IMR-90 (cell line): ENCODE results near the gene TMEM26. TPM values are rescaled to one million over a fixed set of nuclear protein-coding genes. Genes with fewer than 3 reads are reported as not detected.

Experiments
- ATAC-seq: fragments of 200-7000 bp; cut with Tn5 transposase; 2 replicates; pipeline ENCODE4 v1.9.1; 2020; ENCODE audit warnings: low read depth, mild to moderate bottlenecking, moderate library complexity
- BruUV-seq: library from RNA; stranded (reverse); fragments of 400-500 nt; replicated peaks from 2 replicates; lab custom pipeline; 2021; lab: Mats Ljungman, UMichigan
- CTCF ChIA-PET: fragments of 300-600 bp; formaldehyde crosslinking; extraction: SDS; loops from one replicate; lab custom pipeline; 2021; ENCODE audit warnings: antibody characterized with exemption; lab: Yijun Ruan, JAX
- POLR2A ChIA-PET: fragments of 300-600 bp; sonication (Branson Sonifier 250); formaldehyde crosslinking; loops from one replicate; lab custom pipeline; 2022; ENCODE audit warnings: antibody characterized with exemption; ENCODE audit not compliant: unreplicated experiment; lab: Charles Lee
- DNase-seq: peaks from one replicate; pipeline ENCODE4 v3.0.0; 2013
- H2AFZ ChIP-seq: replicated peaks from 2 replicates; pipeline ENCODE3; 2013; ENCODE audit warnings: low read length, mild to moderate bottlenecking; ENCODE audit not compliant: poor library complexity
- H2AK5ac ChIP-seq: 2 replicates; pipeline ENCODE4 v1.6.1; 2013; ENCODE audit warnings: low read depth, low read length, inconsistent platforms
- H2AK9ac ChIP-seq: replicated peaks from 2 replicates; pipeline ENCODE3; 2013; ENCODE audit warnings: mild to moderate bottlenecking, low read depth, low read length, moderate library complexity; ENCODE audit not compliant: poor library complexity
- H2BK120ac ChIP-seq: 2 replicates; pipeline ENCODE4 v1.6.1; 2013; ENCODE audit warnings: low read depth, low read length, inconsistent platforms
- H2BK15ac ChIP-seq: 3 replicates; pipeline ENCODE4 v1.6.1; 2013; ENCODE audit warnings: low read depth, low read length, inconsistent platforms
- H2BK20ac ChIP-seq: 2 replicates; pipeline ENCODE4 v1.6.1; 2013; ENCODE audit warnings: low read depth, mild to moderate bottlenecking, inconsistent platforms, low read length, moderate library complexity
- H2BK5ac ChIP-seq: 2 replicates; pipeline ENCODE4 v1.6.1; 2013; ENCODE audit warnings: mild to moderate bottlenecking, low read depth, low read length, inconsistent platforms; ENCODE audit not compliant: poor library complexity, severe bottlenecking
- H3K14ac ChIP-seq: replicated peaks from 2 replicates; pipeline ENCODE4 v1.6.1; 2013; ENCODE audit warnings: low read depth, low read length, inconsistent platforms
- H3K18ac ChIP-seq: 2 replicates; pipeline ENCODE4 v1.6.1; 2013; ENCODE audit warnings: low read depth, low read length, control low read depth
- H3K23ac ChIP-seq: 2 replicates; pipeline ENCODE4 v1.6.1; 2013; ENCODE audit warnings: low read depth, low read length, inconsistent platforms
- H3K27ac ChIP-seq: 2 replicates; pipeline ENCODE4 v1.5.1; 2013; ENCODE audit warnings: mild to moderate bottlenecking, control low read depth, low read length; ENCODE audit not compliant: insufficient read depth
- H3K27me3 ChIP-seq: 2 replicates; pipeline ENCODE4 v1.6.1; 2013; ENCODE audit warnings: low read length; ENCODE audit not compliant: control insufficient read depth, insufficient read depth
- H3K36me3 ChIP-seq: 2 replicates; pipeline ENCODE4 v1.6.1; 2013; ENCODE audit warnings: low read length, mixed read lengths; ENCODE audit not compliant: control insufficient read depth, insufficient read depth
- H3K4ac ChIP-seq: 2 replicates; pipeline ENCODE4 v1.6.1; 2013; ENCODE audit warnings: low read depth, low read length, inconsistent platforms
- H3K4me1 ChIP-seq: 2 replicates; pipeline ENCODE4 v1.6.1; 2013; ENCODE audit warnings: low read length, mixed read lengths; ENCODE audit not compliant: control insufficient read depth, insufficient read depth
- H3K4me2 ChIP-seq: 2 replicates; pipeline ENCODE4 v1.6.1; 2013; ENCODE audit warnings: low read depth, mild to moderate bottlenecking, control low read depth, low read length, moderate library complexity
- H3K4me3 ChIP-seq: 2 replicates; pipeline ENCODE4 v1.5.1; 2013; ENCODE audit warnings: low read depth, mild to moderate bottlenecking, control low read depth, low read length, moderate library complexity; ENCODE audit not compliant: insufficient read depth
- H3K56ac ChIP-seq: 2 replicates; pipeline ENCODE4 v1.6.1; 2013; ENCODE audit warnings: low read length, inconsistent platforms; ENCODE audit not compliant: insufficient read depth; ENCODE audit errors: extremely low read depth
- H3K79me1 ChIP-seq, 2 experiments: 2 replicates each; pipeline ENCODE4 v1.6.1; 2013; ENCODE audit warnings: low read length in 2 of 2, inconsistent platforms in 1 of 2, low read depth in 1 of 2
- H3K9ac ChIP-seq: 2 replicates; pipeline ENCODE4 v1.6.1; 2013; ENCODE audit warnings: low read depth, low read length, control low read depth
- H3K9me1 ChIP-seq: 2 replicates; pipeline ENCODE4 v1.6.1; 2013; ENCODE audit warnings: low read length, inconsistent platforms; ENCODE audit not compliant: insufficient read depth
- H3K9me3 ChIP-seq: 2 replicates; pipeline ENCODE4 v1.6.1; 2013; ENCODE audit warnings: low read length; ENCODE audit not compliant: control insufficient read depth, insufficient read depth
- H4K20me1 ChIP-seq: 2 replicates; pipeline ENCODE4 v1.6.1; 2013; ENCODE audit warnings: low read length, inconsistent platforms; ENCODE audit not compliant: insufficient read depth
- H4K5ac ChIP-seq: 2 replicates; pipeline ENCODE4 v1.6.1; 2013; ENCODE audit warnings: mild to moderate bottlenecking, low read depth, low read length, control low read depth
- H4K8ac ChIP-seq, 2 experiments: 2 replicates each; pipeline ENCODE4 v1.6.1; 2013; ENCODE audit warnings: low read depth in 2 of 2, low read length in 2 of 2, control low read depth in 1 of 2, inconsistent platforms in 1 of 2
- H4K91ac ChIP-seq: 2 replicates; pipeline ENCODE4 v1.6.1; 2013; ENCODE audit warnings: low read depth, low read length, inconsistent platforms; ENCODE audit not compliant: insufficient read depth
- BHLHE40 ChIP-seq: fragments of 150-350 bp; IDR thresholded peaks from 2 replicates; pipeline ENCODE4 v1.6.1; 2016; ENCODE audit warnings: mild to moderate bottlenecking, low read depth, low read length
- CEBPB ChIP-seq: IDR thresholded peaks from 2 replicates; pipeline ENCODE4 v1.6.1; 2012; ENCODE audit warnings: low read depth, low read length, improper control_type of control experiment
- CHD1 ChIP-seq: IDR thresholded peaks from 2 replicates; pipeline ENCODE4 v1.6.1; 2012; ENCODE audit warnings: low read depth, low read length, improper control_type of control experiment
- CTCF ChIP-seq: conservative IDR thresholded peaks from 2 replicates; pipeline ENCODE4 v1.5.1; 2012; ENCODE audit warnings: mild to moderate bottlenecking, low read depth, low read length, improper control_type of control experiment
- ELK1 ChIP-seq: fragments of 150-350 bp; IDR thresholded peaks from 2 replicates; pipeline ENCODE4 v1.6.1; 2016; ENCODE audit warnings: low read depth, mild to moderate bottlenecking, low read length, moderate library complexity, borderline replicate concordance
- FOS ChIP-seq: fragments of 150-350 bp; IDR thresholded peaks from 2 replicates; pipeline ENCODE4 v1.6.1; 2016; ENCODE audit warnings: low read depth, low read length
- MAFK ChIP-seq: IDR thresholded peaks from 2 replicates; pipeline ENCODE4 v1.6.1; 2012; ENCODE audit warnings: low read depth, low read length, improper control_type of control experiment
- MAZ ChIP-seq: IDR thresholded peaks from 2 replicates; pipeline ENCODE4 v1.6.1; 2012; ENCODE audit warnings: low read depth, mild to moderate bottlenecking, low read length, improper control_type of control experiment, moderate library complexity, borderline replicate concordance
- MXI1 ChIP-seq: IDR thresholded peaks from 2 replicates; pipeline ENCODE4 v1.6.1; 2012; ENCODE audit warnings: low read depth, mild to moderate bottlenecking, low read length, moderate library complexity, borderline replicate concordance
- NFE2L2 ChIP-seq: fragments of 150-350 bp; IDR thresholded peaks from 2 replicates; pipeline ENCODE4 v1.6.1; 2016; ENCODE audit warnings: low read depth, mild to moderate bottlenecking, low read length
- POLR2A ChIP-seq: IDR thresholded peaks from 2 replicates; pipeline ENCODE4 v1.6.1; 2012; ENCODE audit warnings: mild to moderate bottlenecking, low read depth, low read length
- RAD21 ChIP-seq: IDR thresholded peaks from 2 replicates; pipeline ENCODE4 v1.6.1; 2012; ENCODE audit warnings: low read length, improper control_type of control experiment
- RCOR1 ChIP-seq: IDR thresholded peaks from 2 replicates; pipeline ENCODE4 v1.6.1; 2012; ENCODE audit warnings: mild to moderate bottlenecking, low read length, improper control_type of control experiment; ENCODE audit not compliant: insufficient replicate concordance
- RFX5 ChIP-seq: IDR thresholded peaks from 2 replicates; pipeline ENCODE4 v1.8.0; 2012; ENCODE audit warnings: low read depth, mild to moderate bottlenecking, low read length, moderate library complexity
- SMC3 ChIP-seq: fragments of 150-350 bp; IDR thresholded peaks from 2 replicates; pipeline ENCODE4 v1.6.1; 2016; ENCODE audit warnings: low read depth, mild to moderate bottlenecking, antibody characterized with exemption, low read length, moderate library complexity
- USF2 ChIP-seq: fragments of 150-350 bp; IDR thresholded peaks from 2 replicates; pipeline ENCODE4 v1.6.1; 2017; ENCODE audit warnings: mild to moderate bottlenecking, antibody characterized with exemption, low read length, low read depth
- dilution Hi-C: fragments of 300-500 bp; cut with HindIII; formaldehyde crosslinking; loops from one replicate; pipeline ENCODE4 v1.14.3; 2018; ENCODE audit warnings: low sequenced_read_pairs; ENCODE audit not compliant: unreplicated experiment
- in situ Hi-C: fragments of 300-500 bp; cut with MboI; formaldehyde crosslinking; loops from 3 replicates; pipeline ENCODE4 v1.14.3; 2019; ENCODE audit warnings: low sequenced_read_pairs, inconsistent platforms, mixed read lengths
- intact Hi-C: fragments of 100-400 bp; cut with micrococcal nuclease; formaldehyde crosslinking; loops from 2 replicates; pipeline ENCODE4 v1.10.0; 2022
- polyA plus RNA-seq, 3 experiments: library from polyadenylated mRNA; depleted of rRNA; stranded (reverse); fragments of >200 nt; gene quantifications; 2 replicates each; pipeline ENCODE4 v1.2.3, GENCODE V29; 2012; ENCODE audit warnings: low replicate concordance in 1 of 3
- total RNA-seq: library from RNA; depleted of rRNA; stranded (reverse); fragments of >200 nt; gene quantifications from 2 replicates; pipeline ENCODE4 v1.2.3, GENCODE V29; 2012

Gene TMEM26
- total and polyA plus RNA-seq, 2 of the 4 experiments (the other 2 are of a cell fraction) = 0.22 to 0.36 TPM

GRCh38 chr10:61406242-61406641 is 46.9 kb downstream of the TMEM26 start:
- Histone ChIP-seq H3K4me3 (no peak overlapping the region), H2AFZ (no peak overlapping the region), H2BK120ac (no peak overlapping the region), H3K4me1 (no peaks in the 10 kb centered on the region), H3K27me3 (no peaks in the 10 kb centered on the region), H4K5ac (no peak overlapping the region), H3K27ac (no peak overlapping the region; the same call in 1 of the 2 replicates), H3K56ac (no peak overlapping the region), H3K4ac (no peak overlapping the region), H3K4me2 (no peak overlapping the region), H3K9me1 (no peaks in the 10 kb centered on the region), H2AK9ac (no peak overlapping the region), H3K79me1 (no peaks in the 10 kb centered on the region), H3K36me3 (no peaks in the 10 kb centered on the region), H2BK5ac (no peak overlapping the region), H4K8ac (no peak overlapping the region), H2BK20ac (no peak overlapping the region), H4K20me1 (no peaks in the 10 kb centered on the region), H2AK5ac (no peak overlapping the region), H3K18ac (no peak overlapping the region; the same call in 1 of the 2 replicates), H3K14ac (no peak overlapping the region), H3K9ac (no peak overlapping the region), H3K9me3 (no peaks in the 10 kb centered on the region), H3K23ac (no peak overlapping the region), H2BK15ac (no peak overlapping the region), H4K91ac (no peak overlapping the region)
- DNase-seq = no peak
- dilution Hi-C loops = no loop called here
- BruUV-seq = no TSS peak
- TF ChIP-seq RFX5 = no peak
- no peak for TF ChIP-seq ELK1
- no peak for TF ChIP-seq RAD21
- TF ChIP-seq MAFK = no peak
- no peak for TF ChIP-seq NFE2L2
- no peak for TF ChIP-seq USF2
- no peak for TF ChIP-seq MAZ
- no peak for TF ChIP-seq RCOR1
- TF ChIP-seq CEBPB = no peak
- TF ChIP-seq SMC3 = no peak
- TF ChIP-seq POLR2A = no peak
- TF ChIP-seq CHD1 = no peak
- TF ChIP-seq CTCF = no peak
- TF ChIP-seq MXI1 = no peak
- no peak for TF ChIP-seq FOS
- TF ChIP-seq BHLHE40 = no peak
- CTCF ChIA-PET = interaction anchor here (0.9 kb wide), 1 partner anchor 197 kb away, joined by 3 read pairs; no protein-coding TSS in a partner anchor
- intact Hi-C loops = no loop called here
- no peak for ATAC-seq
- in situ Hi-C loops = no loop called here
- POLR2A ChIA-PET = no interaction called here
